Tongue (tissue), 2 donors: Measurements from ENCODE around the gene EHD4. TPM values are rescaled to one million over a fixed set of nuclear protein-coding genes. Genes with fewer than 3 reads are reported as not detected.

Source experiments
- DNase-seq: peaks from one replicate; pipeline ENCODE4 v3.0.0-alpha.2; 2015
- total RNA-seq: library from RNA; depleted of rRNA; stranded (reverse); fragments of >200 nt; gene quantifications from one replicate; pipeline ENCODE4 v1.2.3, GENCODE V29; 2014

The EHD4 gene
- total RNA-seq, 1 donor from 2014 or later: 39.1 TPM

DNA sequence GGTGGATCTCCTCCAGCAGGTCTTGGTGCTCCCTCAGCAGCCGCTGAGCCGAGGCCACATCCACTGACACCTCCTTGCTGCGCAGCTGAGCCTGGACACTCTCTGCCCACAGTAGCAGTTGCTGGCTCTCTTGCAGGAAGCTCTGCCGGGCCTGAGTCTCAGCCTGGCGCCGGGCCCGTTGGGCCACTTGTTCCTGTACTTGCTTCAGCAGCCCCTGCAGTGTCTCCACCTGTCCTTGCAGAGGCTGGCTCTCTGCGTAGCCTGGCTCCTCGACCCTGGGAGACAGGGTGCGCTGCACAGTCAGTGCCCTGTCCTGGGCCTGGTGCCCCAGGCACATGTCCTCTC lies 94.0 kb downstream of the EHD4 start:
- peak; percentile 68 for DNase-seq

DNA sequence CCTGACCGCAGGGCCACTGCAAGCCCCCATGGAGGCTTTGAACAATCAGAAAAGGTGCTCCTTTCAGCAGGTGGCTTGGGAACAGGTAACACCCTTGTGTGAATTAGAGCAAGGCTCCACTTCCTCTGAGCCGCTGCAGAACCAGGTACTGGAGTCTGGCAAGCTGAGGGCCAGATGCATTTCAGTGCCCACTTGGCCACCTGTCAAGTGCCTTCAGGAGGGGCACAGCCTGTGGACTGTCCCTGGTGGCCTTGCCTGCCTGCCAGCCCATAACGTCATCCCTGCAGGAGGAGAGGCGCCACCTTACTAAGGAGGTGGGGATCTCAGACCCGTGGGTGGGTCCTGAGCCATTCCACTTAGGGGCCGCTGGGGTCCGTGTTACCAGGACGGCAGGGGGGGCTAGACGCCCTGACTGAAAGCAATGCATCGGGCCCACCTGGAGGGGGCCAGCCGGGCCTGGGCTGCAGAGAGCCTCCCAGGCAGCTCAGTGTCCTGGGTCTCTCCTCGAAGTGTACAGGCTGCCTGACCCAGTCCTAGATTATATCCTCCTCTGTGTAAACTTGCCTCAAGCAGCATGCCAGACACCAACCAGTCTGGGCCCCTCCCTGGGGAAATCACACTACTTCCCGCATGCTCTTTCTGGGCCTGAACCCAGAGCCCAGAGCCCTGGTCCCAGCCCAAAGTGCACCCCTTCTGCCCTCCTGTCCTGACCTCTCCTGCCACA lies 94.6 kb downstream of the EHD4 start:
- DNase-seq: no peak

DNA sequence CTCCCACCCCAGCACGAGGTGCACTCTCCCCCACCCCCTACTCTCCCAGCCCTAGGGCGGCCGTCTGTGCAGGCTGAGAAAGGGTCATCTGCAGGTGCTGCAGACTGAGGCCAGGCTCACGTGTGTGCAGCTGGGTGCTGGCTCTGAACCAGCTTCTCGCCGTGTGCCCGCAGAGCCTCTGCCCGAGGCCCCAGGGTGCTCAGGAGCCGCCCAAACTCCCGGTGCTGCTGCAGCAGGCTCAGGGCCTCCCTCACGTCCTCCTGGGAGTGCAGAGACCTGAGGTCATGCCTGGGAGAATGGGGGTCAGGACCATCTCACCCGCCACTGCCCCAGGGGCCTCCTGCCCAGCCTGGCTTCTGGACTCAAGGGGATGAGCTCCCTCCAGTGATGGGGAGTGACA lies 95.7 kb downstream of the EHD4 start:
- no peak for DNase-seq

DNA sequence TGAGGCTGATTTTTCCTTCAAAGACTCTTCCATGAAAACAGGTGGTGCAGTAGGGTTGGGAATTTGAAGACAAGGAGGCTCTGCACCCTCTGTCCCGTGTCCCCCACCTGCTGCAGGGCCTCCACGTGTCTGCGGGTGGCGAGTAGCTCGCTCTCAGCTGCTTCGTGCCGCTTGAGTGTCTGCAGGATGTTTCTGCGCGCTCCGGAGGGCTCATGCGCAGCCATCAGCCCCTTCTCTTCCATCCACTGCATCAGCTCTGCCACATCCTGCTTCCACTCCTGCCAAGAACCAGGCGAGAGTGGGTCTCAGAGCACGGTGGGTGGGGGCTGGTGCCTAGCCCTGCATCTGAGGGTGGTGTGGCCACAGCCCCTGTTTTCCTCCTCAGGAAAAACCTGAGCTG lies 96.3 kb downstream of the EHD4 start:
- no peak for DNase-seq

DNA sequence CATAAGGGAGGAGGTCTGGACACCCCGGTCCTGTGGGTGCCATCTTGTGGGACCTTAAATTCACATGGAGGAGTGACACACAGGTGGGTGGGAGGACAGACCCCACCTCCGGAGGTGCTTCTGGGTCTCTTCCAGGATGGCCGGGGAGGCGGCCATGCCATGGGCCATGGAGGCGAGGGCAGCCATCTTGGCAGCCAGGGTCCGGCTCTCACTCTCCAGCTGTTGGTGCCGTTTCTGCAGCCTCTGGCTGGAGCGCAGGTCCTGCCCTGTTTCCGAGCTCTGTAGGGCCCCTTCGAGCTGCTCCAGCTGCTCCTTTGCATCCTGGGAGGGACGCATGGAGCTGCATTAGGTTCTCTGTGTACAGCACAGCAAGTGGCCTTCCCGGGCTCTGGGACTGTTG lies 97.6 kb downstream of the EHD4 start:
- no peak for DNase-seq

DNA sequence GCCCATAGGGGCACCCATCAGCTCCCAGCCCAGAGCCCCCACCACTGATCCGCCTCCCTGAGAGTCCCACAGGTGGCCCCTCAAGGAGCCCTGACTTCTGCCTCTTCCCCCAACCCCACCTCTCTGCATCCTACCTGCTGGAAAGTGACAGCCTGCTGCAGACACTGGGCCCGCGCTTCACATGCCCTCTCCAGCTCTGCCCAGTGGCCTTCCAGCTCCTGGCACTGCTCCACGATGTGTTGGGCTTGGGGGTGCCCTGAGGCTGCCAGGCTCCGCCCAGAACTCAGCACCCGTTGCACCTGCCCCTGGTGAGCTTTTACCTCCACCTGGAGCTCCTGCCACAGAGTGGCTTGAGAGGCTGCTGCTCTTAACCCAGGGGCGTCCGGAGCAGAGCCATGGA lies 98.6 kb downstream of the EHD4 start:
- no peak for DNase-seq

DNA sequence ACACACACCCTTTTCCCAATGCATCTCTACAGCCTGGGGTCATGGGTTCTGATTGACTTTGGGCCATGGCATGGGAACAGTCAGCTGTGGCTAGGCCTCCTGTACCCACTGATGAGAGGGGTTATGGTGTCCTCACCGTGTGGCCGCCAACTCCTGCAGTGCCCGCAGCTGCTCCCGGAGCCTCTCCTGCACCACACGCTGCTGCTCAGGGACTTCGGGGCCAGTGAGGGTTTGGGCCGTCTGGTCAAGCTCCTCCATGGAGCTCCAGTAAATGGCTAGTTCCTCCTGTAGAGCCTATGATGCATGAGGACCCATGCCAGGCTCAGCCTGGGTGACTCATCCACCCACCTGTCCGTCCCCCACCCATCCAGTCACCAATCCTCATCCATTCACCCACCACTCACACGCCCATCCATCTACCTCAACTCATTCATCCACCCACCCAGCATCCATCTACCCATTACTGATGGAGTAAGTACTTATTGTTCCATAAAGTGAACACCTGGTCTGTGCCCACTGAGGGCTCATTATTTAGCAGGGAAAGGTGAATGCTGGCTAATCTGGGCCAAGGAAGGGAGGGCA lies 100.1 kb downstream of the EHD4 start:
- DNase-seq: no peak

DNA sequence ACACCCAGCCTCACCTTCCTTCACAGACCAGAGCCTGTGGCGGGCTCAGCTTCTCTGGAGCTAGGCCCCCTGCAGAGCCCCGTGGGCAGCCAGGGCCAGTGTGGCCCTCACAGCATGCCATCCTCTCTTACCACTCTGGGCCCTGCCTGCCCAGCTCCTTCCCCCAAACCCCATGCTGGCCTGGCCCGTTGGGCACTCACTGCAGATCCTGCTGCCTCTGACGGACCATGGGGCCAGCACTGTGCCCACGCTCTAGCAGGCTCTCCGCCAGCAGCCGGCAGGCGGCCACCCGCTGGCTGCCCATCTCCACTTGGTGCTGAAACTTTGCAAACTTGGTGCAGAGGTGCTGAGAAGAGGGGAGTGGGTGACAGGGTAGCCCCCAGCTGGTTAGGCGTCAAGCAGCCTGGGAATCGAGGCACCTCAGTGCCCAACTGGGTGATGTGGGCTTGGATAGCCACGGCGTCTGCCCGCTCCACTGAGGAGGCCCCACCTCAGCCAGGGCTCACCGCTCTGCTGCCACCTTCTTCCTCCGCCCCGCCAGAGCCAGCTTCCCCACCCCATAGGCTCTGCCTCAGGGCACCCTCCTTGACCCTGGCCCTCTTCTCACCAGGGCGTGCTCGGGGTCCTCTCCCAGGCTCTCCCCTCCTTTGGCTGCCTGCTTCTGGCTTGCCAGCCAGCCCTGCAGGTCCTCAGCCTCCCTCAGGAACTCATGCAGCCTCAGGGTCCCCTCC lies 101.0 kb downstream of the EHD4 start:
- no peak for DNase-seq

DNA sequence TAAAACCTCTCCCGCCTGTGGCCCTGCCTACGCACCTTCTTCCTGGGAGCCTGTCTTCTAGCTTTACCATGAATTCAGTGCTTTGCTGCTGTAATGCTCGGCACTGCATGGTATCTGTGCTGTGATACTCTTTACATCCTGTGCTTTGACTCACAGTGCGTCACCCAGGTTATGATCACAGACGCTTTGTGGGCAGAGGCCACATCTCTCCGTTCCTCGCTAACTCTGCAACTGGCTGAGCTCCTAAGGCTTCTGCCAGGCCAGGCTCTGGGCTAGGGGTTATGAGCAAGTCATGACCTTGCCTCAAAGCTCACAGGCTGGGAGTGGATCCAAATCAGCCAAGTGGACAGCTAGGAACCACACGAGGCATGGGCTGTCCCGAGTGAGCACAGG lies 101.7 kb downstream of the EHD4 start:
- DNase-seq: no peak

DNA sequence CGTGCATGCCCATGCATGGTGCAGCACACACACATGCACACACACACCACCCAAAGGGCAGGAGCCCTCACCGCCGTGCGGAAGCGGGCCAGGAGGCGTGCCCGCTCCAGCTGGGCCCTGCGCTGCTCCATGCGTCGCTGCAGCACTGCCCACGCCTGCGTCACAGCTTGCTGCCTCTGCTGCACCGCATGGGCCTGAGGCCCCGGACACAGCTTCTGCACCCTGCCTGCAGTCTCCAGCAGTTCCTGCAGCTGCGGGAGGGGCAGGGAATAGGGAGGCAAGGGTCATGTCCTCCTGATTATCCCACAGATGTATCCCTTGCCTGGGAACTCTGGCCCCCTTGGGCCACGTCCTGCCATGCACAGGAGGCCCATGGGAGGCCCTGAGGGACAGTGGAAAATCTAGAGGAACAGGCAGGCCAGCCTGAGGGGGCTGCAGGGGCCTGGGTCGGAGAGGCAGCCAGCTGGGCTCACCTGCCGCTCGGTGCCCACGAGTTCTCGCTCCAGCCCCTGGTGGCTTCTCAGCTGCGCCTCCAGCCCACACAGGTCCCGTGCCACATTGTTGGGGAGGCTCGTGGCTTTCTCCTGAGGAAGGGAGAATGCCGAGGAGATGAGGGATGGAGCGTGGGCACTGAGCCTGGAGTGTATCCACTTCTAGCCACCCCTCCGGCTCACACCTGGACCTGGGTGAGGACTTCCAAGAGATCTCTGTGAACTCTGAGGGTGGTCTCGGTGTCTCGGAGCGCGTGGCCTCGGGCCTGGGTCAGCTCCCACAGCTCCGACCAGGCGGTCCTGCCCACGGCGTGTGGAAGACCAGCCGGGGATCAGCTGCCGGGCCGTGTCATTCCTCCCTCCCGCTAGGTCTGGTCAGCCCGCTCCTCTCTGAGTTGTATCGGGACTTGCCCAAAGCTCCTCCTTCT lies 102.3 kb downstream of the EHD4 start:
- no peak for DNase-seq

DNA sequence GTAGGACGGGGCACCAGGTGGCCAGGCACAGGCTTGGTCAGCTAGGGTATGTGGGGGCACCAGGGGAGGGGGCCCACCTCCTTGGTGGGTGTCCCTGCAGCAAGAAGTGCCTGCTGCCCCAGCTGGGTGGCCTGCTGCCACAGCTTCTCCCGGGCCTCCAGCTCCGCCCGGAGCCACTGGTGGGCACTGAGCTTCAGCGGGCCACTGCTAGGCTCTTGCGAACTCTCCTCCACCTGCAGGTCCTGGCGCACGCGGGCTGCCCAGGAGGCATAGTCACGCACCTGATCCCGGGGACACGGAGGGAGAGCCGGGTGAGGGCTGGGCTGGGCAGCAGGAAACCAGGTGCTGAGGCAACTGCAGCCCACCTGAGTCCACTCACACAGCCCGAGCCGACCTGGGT lies 104.0 kb downstream of the EHD4 start:
- no peak for DNase-seq

DNA sequence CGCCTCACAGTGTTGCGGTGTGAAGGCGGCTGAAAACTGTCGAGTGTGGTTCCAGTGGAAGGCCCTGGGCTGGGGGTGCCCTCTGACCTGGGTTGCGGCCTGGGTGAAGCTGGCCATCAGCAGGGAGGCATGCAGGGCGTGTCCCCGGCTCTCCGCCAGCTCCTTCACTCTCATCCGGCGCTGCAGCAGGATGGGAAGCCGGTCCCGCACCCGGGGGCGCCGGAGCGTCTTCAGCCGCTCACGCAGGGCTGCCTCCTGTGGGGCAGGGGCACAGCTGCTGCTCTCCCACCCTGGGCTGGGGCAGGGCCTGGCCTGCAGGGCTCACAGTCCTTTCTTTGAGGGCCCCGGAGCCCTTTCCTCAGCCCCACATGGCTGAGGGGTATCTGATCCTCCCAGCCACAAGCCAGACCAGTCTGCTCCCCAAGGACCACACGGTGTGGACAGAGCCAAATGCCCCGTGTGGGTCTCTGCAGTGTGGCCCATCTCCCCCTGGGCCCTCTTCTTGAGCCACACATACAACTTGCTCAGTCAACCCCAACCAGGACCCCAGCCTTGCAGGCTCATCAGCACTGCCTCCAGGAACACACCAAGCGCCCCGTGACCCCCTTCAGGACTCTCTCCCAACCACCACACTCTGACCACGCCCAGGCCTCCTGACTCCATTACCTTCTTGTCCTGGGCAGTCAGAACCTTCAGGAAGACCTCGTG lies 105.3 kb downstream of the EHD4 start:
- DNase-seq: no peak

DNA sequence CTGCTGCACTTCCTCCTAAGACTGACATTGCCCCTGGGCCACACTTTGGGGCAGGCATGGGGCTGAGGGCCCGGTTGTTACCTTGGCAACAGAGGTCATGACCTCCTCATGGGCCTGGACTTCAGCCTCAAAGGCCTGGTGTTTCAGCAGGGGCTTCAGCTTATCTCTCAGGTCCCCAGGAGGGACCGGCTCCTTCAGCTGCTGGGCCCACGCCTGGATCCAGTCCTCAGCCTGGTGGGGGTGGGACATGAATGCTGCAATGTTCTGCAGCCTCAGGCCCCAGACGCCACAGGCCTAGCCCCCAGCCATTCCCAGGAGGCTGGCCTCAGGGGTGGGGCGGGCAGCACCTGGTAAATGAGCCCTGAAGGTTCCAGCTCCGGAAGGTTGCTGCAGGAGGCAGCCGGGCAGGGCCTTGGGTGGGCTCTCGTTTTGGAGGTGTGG lies 106.1 kb downstream of the EHD4 start:
- DNase-seq: no peak

DNA sequence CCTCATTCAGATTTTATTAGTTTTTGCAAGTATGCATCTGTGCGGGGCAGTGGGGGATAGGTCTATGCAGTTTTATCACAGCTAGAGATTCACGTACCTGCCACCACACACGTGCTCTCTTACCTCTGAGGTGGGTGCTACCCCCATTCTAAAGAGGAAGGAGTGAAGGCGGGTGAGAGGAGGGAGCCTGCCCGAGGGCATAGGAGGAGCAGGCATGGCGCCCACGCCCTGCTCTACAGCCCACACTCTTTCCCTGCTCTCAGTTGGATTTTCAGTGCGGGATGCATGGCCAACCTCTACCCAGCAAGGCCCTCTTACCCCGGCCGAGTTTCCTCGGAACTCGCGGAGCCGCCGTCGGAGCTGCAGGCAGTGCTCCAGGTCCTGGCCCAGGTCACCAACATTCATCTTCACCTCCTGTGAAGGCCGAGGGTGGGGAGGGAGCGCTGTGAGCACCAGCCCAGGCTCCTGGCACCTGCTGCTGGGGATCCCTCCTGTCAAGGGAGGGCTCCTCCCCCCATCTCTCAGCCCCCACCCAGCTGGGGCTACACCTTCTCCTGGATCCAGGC lies 106.8 kb downstream of the EHD4 start:
- no peak for DNase-seq

DNA sequence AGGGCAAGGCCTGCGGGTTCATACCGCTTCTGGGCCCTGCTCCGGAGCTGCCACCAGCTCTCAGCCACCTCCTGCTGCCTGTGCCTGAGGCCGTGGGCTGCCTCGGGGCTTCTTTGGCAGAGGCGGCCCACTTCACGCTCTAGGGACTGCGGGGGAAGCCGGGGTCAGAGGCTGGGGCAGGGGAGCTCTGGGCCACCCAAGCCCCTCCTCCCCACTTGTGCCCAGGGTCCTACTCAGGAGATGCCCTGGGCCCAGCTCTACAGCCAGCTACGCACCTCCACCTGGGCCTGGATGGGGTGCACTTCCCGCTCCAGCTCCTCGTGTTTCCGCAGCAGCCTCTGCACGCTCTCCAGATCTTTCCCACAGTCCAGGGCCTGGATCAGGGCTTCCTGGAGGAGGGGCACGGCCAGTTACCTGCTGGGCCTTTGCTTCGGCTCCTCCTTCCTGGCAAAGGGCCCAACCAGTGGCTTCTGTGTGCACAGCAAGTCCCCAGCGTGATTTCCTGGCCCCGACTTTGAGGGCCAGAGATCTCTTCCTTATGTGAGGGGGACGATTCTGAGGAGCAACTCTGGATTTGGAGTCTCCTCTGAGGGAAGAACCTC lies 109.7 kb downstream of the EHD4 start:
- DNase-seq: no peak

DNA sequence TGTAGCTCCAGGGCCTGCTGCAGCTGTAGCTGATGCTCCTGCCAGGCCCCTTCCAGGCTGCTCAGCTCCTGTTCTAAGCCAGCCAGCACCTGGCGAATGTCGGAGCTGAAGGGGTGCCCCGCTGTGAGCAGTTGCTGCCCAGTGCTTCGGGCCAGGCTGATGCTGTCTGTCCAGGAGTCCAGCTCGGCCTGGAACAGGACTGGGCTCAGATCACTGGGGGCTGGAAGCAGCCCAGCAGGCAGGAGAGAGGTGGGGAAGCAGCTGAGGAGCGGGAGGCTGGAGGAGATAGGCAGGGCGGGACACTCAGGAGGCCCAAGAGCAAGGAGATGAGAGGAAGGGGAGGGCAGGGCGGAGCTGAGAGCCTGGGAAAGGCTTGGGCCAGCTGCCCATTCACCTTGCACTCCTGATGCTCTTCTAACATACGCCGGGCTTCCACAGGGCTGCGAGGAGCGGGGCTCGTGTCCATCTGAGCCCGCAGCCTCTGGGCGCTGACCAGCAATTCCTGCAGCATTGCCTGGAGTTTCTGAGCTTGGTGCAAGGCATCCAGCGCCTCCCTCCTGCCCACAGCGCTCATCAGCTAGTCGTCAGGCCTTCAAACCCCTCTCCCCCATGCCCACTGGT lies 110.5 kb downstream of the EHD4 start:
- DNase-seq: no peak

DNA sequence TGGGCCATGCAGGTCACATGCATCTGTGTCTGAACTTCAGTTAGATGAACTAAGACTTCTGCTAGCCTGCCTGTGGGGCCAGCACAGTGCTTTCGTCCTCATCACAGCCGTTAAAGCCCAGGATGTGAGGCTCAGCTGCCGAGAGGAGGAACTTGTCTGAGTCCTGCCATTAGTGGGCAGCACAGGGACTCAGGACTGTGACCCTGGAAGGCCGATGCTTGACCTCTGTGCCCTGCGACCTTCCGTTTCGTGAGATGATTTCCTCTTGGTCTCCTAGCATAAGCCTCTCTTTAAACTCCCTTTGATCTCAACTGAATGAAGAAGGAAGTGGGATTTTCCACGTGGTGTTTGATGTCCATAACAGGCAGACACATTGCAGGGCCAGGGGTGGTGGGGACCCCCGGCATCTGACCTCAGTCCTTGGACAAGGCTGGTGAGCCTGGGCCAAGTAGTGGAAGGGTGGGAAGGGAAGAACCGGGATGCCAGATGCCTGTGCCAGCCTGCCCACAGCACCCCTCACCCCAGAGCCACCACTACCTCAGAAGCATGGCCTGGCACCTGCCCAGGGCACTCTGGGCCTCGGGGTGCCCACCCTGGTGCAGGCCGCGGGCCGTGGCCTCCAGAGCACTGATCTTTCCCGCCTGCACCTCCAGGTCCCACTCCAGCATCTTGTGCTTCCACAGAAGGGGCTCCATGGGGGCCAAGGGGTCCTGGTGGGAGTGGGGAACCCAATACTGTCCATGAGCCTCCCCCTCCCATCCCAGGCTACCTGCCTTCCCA lies 112.1 kb downstream of the EHD4 start:
- DNase-seq: no peak

DNA sequence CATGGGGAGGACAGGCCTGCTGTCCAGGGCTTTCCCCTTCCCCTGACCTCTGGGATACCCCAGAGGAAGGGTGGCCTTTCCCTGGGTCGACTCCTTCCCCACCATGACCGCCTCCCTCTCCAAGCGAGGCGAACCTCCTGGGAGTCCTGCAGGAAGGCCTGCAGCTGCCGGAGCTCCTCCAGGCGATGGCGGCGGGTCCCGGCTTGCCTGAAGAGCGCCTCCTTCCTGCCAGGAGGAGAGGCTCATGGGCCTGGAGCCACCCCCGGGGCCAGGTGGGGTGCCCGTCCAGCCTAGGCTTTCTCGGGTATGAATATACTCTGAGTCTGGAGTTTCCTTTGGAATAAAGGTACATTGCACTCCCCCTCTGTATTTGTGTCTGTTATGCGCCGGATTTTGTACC lies 113.6 kb downstream of the EHD4 start:
- DNase-seq: no peak

DNA sequence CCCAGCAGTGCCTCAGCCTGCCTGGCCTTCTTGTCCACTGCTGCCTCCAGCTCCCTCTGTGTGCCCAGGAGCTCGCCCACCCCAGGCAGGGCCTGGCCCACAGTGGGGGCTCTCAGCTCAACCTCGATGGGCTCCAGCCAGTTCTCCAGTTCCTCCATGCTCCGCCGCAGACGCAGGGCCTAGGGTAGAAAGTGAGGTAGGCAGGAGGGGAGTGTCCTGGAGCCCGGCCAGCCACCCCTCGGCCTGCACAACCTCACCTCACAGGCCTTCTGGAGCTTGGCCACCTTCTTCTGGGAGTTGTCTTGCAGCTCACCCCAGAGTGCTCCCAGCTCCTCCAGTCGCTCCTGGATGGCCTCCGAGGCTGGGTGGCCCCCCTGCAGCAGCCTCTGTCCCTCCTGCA lies 115.0 kb downstream of the EHD4 start:
- DNase-seq: no peak

DNA sequence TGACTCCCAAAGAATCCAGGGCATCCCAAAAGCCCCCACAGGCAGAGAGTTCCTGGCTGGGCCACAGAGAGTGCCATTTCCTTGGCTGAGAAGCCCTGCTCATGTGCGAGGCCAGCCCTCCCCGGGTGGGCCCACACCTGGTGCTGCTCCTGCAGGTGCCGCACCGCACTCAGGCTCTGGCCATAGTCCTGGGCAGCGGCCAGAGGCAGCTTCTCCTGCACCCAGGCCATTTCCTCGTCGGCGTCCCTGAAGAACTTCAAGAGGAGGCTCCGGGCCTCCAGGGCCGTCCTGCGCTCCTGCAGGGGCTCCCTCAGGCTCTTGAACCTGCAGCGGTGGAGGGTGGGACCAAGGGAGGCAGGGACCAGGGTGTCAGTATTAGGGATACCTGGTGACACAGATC lies 115.6 kb downstream of the EHD4 start:
- no peak for DNase-seq
